GM19463 (cell line): ENCODE results near the gene MYL12A.
A peak's percentile ranks its signal among the peaks of the same experiment; 100 is the strongest.

Source experiments
- ATAC-seq: cut with Tn5 transposase; IDR thresholded peaks from one replicate; pipeline ENCODE4 v1.9.1; 2021; ENCODE audit warnings: mild to moderate bottlenecking, moderate library complexity; ENCODE audit not compliant: unreplicated experiment

MYL12A gene

DNA sequence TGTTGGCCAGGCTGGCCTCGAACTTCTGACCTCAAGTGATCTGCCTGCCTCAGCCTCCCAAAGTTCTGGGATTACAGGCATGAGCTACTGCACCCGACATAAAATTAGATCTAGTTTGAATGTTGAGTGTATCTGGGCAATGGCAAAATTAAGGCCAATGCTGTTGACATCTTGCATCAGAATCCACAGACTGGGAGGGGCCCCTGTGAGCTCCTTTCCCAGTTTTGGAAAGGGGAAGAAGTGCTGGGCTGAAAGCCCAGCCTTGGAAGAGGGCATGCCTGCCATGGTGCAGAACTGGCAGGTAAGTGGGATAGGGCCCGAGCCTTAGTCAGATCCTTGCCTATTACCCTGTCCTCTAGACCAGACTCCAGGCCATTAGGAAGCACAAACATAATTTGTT is 23.4 kb upstream of the MYL12A start:
- no peak for ATAC-seq

DNA sequence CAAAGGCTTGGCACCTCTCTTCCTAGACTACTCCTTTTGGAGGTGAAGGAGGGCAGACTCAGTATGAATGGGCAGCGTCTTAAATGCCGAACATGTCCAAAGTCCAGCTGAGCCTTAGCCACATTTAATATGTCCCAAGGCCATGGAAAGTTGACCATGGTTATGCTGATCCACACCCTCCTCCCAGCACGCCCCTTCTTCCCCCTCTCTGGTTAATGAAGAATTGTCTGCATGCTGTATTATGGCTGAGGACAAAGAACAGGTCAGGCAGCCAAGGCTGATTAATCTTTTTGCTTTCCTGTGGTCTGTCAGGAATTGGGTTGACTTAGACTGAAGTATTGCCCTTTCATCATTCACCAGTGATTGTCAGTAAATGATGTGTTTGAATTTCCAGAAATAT is 22.0 kb upstream of the MYL12A start:
- ATAC-seq, result no peak

DNA sequence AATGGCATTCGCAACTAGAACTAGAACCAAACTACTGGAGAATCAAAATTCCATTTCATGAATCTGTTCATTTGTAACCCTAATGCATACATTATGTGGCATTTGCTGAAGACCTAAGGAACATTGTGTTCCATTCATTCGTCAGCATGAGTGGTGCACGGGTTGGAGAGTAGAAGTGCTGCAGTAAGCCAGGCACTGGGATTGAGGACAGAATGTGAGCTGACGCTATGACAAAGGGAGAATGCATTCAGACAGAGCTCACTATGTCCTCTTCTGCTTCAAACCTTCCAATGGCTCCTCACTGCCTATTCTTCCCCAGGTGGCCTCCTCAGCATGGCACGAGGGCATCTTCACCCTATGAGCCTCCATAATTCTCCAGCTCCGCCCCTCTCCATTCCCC is 21.6 kb upstream of the MYL12A start:
- ATAC-seq, result no peak

DNA sequence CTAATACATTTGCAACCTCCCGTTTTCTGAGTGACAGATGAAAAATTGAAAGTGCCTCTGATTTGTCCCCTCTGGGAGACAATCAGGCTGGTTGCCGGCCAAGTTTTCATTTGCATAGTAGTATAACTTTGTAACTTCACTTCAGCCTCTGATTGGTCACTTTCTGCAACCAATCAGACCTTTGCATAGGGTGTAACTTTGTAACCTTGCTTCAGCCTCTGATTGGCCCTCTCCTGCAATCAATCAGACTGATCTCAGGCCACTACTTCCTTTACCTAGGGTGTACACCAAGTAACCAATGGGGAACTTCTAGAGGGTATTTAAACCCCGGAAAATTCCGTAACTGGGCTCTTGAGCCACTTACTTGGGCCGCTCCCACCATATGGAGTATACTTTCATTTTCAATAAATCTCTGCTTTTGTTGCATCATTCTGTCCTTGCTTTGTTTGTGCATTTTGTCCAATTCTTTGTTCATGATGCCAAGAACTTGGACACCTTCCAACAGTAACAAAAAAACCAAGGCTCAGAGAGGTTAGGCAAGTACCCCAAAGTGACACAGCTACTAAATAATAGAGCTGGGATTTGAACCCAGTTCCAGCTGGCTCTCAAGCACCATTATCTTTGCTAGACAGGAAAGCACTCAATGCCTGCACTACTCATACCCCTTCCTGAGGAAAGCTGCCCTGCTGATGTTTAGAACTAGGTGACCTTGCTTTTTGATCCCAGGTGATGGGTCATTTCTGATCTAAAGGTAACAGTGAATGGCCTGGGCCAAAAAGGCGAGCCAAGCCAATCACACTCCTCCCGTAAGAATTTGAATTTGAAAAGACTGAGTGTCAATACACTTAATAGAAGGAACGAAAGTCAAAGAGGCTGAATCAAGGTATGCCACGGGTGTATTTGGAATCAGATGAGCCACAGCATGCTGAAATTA is 16.9 kb upstream of the MYL12A start:
- ATAC-seq, result no peak

DNA sequence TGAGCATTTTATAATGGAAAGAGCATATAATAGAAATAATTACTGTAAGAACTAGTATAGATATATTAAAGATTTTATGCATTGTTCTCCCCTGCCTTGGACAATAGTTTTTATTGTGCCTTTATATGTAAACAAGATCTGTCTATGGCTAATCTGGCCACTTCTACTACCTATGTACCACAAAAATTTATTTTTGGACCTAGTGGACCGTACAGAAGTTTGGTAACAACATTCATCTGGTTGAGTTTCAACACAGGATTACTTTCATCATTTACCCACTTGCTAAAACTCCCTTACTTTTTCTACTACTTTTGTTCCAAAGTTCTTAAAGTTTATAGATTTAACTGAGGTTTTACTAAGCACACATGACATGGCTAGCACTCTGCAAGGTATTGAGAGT is 14.6 kb upstream of the MYL12A start:
- ATAC-seq, result no peak

DNA sequence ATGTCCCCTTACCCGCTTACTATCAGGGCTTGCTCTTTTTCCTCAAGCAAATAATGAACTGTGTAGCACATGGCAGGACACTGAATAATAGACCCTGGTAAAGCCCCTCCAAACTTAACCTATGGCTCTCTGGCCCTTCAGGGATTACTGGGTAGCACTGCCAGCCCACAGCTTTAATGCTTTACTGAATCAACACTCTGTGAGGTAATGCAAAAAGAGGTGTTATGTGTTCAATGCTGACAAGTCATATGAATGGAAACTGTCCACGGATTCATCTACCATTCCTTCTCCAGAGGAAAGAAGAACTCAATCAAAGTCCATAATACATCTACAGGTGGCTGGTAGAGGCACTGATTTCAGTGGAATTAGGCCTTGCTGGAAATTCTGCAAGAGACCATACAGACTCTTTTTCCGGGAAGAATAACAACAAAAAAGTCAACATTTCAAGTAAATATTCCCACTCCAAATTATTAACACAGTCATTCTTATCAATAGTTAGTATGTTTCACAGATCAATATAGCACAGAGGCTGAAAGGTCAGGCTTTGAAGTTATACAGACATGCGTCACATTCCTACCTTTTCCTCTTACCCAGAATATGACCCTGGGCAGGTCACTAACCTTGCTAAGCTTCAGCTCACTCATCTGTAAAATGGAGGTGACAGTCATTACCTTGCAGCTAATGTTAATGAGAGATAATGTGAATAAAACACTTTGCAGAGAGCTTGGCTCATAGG is 14.0 kb upstream of the MYL12A start:
- ATAC-seq, result no peak

DNA sequence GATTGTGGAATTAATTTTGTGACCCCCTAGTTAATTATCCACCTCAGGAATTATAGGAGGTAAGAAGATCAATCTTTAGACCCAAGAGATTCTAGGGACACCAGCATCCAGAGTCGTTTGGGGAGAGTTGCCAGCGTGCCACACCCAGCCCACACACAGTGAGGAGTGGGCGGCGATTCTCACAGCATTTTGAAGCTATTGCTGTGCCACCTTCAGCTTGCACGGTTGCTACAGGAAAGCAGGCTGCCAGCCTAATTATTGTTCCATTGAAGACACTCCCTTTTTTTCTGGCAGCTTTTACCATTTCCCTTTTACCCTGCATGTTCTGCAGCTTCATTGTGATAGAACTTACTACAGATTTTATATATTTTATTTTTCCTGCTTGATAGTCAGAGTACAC is 13.1 kb upstream of the MYL12A start:
- no peak for ATAC-seq

DNA sequence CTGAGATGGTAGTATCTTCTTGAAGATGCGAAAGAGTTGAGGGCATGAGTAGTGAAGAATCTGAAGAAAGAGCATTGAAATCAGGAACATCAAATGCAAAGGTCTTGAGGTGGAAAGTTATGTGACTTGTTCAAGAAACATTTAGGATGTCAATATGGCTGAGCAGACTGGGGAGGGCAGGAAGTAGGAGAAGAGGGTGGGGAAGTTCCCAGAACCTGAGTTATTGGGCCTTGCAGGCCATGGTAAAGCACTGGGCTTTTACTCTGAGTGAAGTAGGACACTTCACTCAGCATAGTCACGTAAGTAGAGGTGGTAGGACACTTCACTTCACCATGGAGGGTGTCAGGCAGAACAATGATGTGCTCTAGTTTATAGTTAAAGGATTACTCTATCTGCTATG is 11.8 kb upstream of the MYL12A start:
- ATAC-seq, result no peak

DNA sequence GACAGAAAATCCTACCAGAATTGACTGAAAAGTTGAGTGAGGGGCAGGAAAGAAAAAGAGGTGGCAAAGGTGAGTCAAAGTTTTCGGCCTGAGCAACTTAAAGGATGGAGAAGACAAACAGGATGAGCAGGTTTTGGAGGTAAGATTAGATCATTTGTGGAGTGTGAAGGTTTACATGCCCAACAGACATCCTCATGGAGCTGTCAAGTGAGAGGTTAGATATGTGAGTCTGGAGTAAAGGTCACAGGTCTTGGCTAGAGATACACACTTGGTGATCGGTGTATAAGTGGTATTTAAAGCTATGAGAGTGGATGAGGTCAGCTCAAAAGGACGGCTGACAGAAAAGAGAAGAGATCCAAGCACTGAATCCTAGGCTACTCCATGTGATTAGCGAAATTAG is 11.1 kb upstream of the MYL12A start:
- ATAC-seq, result no peak

DNA sequence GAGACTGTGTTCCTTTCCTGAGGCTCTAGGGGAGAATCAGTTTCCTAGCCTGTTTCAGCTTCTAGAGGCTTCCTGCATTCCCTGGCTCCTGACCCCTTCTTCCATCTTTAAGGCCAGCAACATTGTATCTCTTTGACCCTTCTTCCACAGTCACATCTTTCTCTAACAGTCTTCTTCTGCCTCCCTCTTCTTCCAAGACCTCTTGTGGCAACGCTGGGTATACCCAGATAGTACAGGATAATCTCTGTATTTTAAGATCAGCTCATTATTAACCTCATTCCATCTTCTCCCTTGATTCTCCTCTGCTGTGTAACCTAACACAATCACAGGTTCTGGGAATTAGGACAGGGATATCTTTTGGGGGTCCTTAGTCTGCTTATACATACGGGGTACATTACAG is 8.9 kb upstream of the MYL12A start:
- ATAC-seq, result no peak

DNA sequence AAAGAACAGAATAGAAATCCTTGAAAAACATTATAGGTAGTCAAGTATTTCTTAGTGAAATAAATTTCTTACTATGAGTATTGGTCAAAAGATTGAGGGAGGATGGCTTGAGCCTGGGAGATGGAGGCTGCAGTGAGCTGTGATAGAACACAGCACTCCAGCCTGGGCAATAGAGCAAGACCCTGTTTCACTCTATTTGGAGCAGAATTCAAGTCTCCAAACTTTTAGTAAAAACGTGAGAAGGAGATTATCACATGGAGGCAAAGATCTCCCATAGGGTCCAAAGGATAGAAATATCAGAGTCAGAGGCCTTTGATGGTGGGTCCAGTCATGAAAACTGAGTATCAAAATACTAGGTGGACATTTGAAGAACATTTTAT is 2.4 kb upstream of the MYL12A start:
- ATAC-seq, result no peak

DNA sequence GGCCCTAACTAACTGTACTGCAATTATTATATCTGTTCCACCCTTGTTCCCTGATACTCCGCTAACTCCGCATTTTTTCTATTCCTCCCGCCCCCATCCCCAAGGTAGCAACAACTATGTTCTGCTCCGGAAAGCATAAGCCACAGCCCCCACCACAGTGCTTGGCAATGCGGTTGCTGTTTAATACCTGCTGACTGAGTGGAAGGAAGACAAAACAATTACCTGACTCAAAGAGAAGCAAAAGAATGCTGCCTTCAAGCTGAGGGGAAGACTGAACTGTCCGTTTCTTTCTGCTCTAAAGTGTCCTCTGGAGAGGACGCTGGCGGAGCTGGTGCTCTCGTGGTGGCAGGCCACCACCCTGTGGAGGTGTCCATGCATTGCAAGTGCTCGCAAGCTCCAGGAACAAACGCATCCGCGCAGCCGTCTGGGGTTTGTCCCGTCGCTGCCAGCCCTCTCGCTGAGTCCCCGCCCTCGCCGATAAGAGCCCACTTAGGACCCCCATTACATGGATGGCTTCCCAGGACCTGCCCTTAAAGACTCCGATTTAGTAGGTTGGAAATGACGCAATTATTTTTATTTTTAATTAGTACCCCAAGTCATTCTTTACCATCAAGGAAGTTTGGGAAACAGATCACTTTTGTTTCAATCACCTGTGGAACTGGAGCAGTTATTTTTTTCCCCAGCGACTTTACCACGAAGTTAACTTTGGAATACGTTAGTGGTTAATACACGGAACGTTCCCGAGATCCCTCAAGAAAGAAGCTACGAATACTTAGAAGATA is 1.6 kb upstream of the MYL12A start:
- ATAC-seq, result peak; percentile 43

DNA sequence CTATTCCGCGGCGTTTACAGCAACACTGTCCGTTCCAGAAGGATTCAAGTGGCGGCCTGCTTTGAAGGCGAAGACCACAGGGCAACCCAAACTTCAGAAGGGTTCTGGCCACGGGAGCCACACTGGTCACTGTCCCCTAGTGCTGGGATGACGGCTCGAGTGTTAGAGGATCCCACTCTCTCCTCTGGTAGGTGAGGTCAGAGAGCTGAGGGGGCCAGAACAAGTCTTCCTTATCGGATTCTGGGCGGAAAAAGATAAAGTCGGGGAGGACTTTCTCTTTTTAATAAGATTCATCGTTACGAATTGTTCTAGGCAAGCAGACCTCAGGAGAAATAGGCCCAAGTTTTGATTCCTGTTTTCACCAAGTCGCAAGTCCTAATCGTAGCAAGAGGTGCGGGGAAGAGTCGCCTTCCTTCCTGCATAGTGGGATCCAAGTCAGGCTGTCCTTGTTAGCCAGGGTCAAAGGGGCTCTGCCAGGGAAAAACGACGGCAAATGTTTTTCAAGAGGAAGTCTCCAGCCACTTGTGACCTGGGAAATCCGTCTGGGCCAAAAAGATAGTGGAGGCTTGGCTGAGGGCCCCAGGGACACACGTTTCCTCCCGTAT is 864 bp upstream of the MYL12A start:
- ATAC-seq, result no peak

DNA sequence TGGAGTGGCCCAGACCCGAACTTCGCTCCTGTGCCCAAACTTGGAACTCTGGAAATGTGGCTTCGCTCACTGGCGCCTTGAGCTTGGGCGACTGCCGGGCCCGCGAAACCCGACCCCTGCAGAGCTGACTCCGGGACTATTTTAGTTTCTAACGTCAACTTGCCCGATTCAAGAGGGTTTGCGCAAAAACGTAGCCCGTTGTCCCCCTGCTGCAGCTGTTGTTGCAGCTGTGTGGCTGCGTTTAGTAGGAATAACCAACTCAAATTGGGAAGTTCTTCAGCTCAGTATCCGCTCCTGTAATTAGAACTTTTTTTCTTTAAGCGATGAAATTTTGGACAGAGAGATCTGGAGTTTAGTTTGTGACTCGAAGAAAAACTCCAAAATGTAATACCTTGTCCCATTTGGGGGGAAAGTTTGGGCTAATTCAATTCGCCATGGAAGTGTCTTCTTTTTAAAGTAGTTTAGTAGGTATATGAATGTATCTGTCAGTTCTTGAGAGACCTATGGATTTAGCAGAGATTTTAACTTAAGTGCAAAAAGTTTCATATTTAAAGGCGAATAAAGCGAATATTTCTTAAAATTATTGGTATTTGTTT is 559 bp downstream of the MYL12A start:
- no peak for ATAC-seq

DNA sequence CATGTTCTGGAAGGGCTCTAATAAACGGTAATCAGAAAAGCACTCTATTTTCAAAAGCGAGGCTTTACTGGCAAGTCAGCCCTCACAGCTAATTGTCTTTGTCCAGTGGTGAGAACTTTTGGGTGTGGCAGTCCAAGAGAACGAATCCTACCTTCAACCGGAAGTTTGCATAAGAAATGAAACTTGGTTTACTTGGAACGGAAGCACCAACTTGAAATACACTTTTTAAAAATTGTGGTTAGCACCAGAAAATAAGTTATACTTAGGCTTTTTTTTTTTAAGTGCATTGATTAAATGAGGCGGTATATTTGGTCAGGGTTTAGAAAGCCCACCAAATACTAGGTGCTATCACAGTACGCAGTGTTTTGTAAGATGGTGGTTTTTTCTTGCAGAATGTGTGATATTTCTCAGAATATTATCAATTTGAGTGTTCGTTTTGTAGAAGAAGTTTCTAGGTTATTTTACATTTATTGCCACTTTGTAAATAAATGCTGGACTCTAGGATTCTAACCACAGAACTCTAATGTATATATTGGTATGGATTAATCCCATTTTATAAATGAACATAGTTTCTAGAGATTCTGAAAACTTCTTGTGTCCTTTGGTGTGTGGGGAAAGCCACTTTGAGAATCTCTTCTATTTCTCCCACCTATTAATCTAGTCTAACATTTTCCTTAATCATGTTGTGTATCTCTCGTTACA is 1.2 kb downstream of the MYL12A start:
- no peak for ATAC-seq

DNA sequence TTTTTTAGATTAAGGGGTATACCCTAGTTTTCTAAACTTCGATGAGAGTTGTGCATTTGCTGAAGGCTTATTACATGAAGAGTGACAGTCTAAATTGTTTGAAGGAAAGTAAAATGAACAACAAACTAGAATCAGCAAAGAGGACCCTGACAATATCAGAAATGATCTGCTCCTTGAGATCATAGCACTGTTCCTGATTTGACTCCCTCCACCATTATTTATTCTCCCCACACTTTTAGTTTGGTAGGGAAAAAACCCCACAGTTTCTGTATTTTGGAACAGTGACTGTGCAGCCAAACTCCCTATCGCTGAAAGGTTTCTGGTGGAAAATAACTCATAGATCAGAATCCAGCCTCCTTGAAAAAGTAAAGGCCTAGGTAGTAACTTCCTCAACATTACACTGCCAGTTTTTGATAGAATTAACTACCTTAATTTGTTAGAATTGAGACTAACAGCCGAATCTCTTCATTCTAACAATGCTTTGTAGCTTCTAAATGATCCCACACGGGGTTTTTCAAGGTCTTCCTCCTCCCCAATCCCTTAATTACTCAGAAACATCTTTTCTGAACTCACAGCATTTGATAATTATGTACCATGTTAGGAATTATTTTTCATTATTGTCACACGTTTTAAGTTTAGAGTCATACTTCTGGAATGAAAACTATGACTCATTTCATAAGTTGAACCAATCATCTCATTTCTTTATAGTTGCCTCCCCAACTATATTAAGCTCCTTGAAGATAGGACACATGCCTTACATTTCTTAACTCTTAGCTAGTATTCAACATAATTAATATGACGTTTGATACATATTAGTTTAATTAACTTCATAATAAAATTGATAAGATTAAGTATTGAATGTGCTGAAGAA is 2.9 kb downstream of the MYL12A start:
- ATAC-seq, result no peak

DNA sequence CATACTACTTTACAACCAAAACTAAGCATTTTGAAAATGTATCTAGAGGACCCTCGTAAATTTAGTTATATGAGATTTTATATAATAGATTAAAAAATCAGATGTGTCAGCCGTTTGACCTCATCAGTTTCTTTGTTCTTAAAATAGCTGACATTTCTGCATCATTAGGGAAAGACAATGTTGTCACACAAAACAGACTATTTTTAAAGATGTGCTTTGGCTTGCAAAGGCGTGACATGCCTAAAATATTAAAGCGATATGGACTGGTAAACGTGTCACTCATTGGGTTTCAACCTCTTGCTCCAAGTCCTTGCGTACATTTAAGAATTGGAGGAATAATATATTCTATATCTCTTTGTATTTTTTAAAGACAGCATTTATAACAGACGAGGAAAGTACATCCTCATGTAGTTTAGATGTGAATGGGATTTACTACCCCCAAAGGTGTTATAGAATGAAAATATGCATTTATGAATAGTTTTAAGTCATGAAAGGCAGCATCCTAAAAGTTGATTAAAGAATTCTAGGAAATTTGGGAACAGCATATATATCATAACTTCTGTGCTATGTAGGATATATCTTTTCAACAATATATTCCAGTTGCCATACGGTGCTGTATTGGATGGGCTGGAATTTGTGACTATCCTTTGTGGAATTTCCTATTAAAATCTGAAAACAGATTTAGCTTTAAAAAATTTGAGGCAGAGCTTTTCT is 3.8 kb downstream of the MYL12A start:
- ATAC-seq, result no peak

DNA sequence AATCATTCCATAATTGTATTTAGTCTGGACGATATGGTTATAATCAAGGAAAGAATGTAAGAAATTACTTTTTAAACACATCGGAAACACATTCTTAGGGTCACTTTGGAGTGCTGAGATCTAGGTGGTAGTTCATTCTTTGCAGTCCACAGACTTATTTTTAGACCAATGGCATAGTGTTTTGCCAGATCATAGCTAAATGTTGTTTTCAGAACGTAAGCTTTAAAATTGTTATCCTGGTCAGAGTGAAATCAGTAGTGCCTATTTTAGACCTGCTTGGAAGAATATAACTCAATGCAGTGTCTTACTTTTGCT is 4.3 kb downstream of the MYL12A start:
- no peak for ATAC-seq

DNA sequence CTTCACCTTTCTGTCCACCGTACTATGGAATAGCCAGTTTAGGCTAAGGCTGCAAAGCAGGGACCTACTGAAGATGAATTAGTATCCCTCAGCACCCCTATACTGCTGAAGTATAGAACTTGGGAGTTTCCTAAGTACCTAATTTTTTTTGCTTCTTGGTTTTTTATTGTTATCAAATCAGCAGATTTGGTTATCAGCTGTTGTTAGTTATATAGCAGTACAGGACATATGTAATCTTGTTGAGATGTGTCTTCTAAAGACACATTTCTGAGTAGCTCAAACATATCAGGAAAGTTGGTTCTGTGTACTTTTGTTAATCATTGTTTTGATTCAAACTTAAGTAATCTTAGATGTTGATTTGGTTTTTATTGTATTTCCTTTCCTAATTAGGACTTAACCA is 5.2 kb downstream of the MYL12A start:
- ATAC-seq, result no peak
